Neural progenitor cell (in vitro differentiated cells): ENCODE results near the gene SON. TPM values are rescaled to one million over a fixed set of nuclear protein-coding genes. Genes with fewer than 3 reads are reported as not detected.

ENCODE experiments used
- DNase-seq: peaks from one replicate; pipeline ENCODE4 v3.0.0-alpha.2; 2016; ENCODE audit warnings: low spot score
- H2AFZ ChIP-seq: fragments of 200-600 bp; sonication (generic); replicated peaks from 2 replicates; pipeline ENCODE4 v1.6.1; 2016; ENCODE audit warnings: antibody characterized with exemption
- H3F3A ChIP-seq: fragments of 200-600 bp; sonication (generic); 2 replicates; pipeline ENCODE4 v1.6.1; 2016; ENCODE audit warnings: antibody characterized with exemption, low read depth
- H3K27ac ChIP-seq: fragments of 200-600 bp; sonication (generic); 2 replicates; pipeline ENCODE4 v1.5.1; 2016; ENCODE audit warnings: mild to moderate bottlenecking
- H3K27me3 ChIP-seq: fragments of 200-600 bp; sonication (generic); 2 replicates; pipeline ENCODE4 v1.6.1; 2016; ENCODE audit warnings: mild to moderate bottlenecking, moderate library complexity
- H3K36me3 ChIP-seq: fragments of 200-600 bp; sonication (generic); 2 replicates; pipeline ENCODE4 v1.5.1; 2016
- H3K4me1 ChIP-seq: fragments of 200-600 bp; sonication (generic); 2 replicates; pipeline ENCODE4 v1.6.1; 2016; ENCODE audit warnings: mixed run types
- H3K4me2 ChIP-seq: fragments of 200-600 bp; sonication (generic); 2 replicates; pipeline ENCODE4 v1.6.1; 2016
- H3K4me3 ChIP-seq: fragments of 200-600 bp; sonication (generic); 2 replicates; pipeline ENCODE4 v1.5.1; 2016
- H3K79me2 ChIP-seq: fragments of 200-600 bp; sonication (generic); 2 replicates; pipeline ENCODE4 v1.6.1; 2016; ENCODE audit warnings: low read depth
- H3K9ac ChIP-seq: fragments of 200-600 bp; sonication (generic); 2 replicates; pipeline ENCODE4 v1.6.1; 2016
- H3K9me3 ChIP-seq: fragments of 200-600 bp; sonication (generic); 2 replicates; pipeline ENCODE4 v1.5.1; 2016; ENCODE audit warnings: low read depth
- H4K20me1 ChIP-seq: fragments of 200-600 bp; sonication (generic); 2 replicates; pipeline ENCODE4 v1.6.1; 2016; ENCODE audit warnings: low read depth
- H3K27ac Mint-ChIP-seq: 3 replicates; pipeline ENCODE4 v1.8.0; 2021; ENCODE audit warnings: mixed read lengths
- H3K27me3 Mint-ChIP-seq: 2 replicates; pipeline ENCODE4 v1.8.0; 2022; ENCODE audit warnings: low read depth, mild to moderate bottlenecking, inconsistent platforms, moderate library complexity, mixed read lengths; ENCODE audit not compliant: insufficient read depth
- H3K36me3 Mint-ChIP-seq: 3 replicates; pipeline ENCODE4 v1.8.0; 2021; ENCODE audit warnings: mixed read lengths
- H3K4me1 Mint-ChIP-seq: 3 replicates; pipeline ENCODE4 v1.8.0; 2021; ENCODE audit warnings: mixed read lengths
- H3K4me3 Mint-ChIP-seq: 3 replicates; pipeline ENCODE4 v1.8.0; 2021; ENCODE audit warnings: mild to moderate bottlenecking, moderate library complexity, mixed read lengths
- H3K9me3 Mint-ChIP-seq: 3 replicates; pipeline ENCODE4 v1.8.0; 2020; ENCODE audit warnings: mixed read lengths
- EZH2 ChIP-seq: fragments of 200-600 bp; sonication (generic); IDR thresholded peaks from 2 replicates; pipeline ENCODE4 v1.6.1; 2017; ENCODE audit warnings: antibody characterized with exemption, mild to moderate bottlenecking, moderate library complexity
- EZH2phosphoT487 ChIP-seq: fragments of 200-600 bp; sonication (generic); IDR thresholded peaks from 2 replicates; pipeline ENCODE4 v1.6.1; 2017; ENCODE audit warnings: antibody characterized with exemption
- total RNA-seq: library from RNA; depleted of rRNA; stranded (reverse); fragments of >200 nt; gene quantifications from 2 replicates; pipeline ENCODE4 v1.2.3, GENCODE V29; 2015; ENCODE audit warnings: low replicate concordance
- TF ChIP-seq, protein P1 (sequence below): fragments of 200-600 bp; sonication (generic); IDR thresholded peaks from 2 replicates; pipeline ENCODE4 v1.5.1; 2017; ENCODE audit warnings: antibody characterized with exemption, mild to moderate bottlenecking

The SON gene
- total RNA-seq, 1 donor from 2014 or later: 200 TPM

- no peak overlapping the region for H3K27ac Mint-ChIP-seq
- H3K36me3 ChIP-seq: peaks cover 19% of the 10 kb centered on the region
- peaks cover 38% of the 10 kb centered on the region for H3K36me3 Mint-ChIP-seq
Observed at GRCh38 chr21:33511639-33512038, 31.2 kb upstream of the SON start.

GRCh38 chr21:33512481-33512880, 30.4 kb upstream of the SON start:
- no peak overlapping the region for H2AFZ ChIP-seq
- no peak overlapping the region for H3K4me3 Mint-ChIP-seq
- H3F3A ChIP-seq: peaks cover 4% of the 10 kb centered on the region
- DNase-seq: no peak
- H3K4me2 ChIP-seq: no peak overlapping the region
- H3K4me1 ChIP-seq: no peaks in the 10 kb centered on the region
- no peak overlapping the region for H3K27ac Mint-ChIP-seq
- H3K27ac ChIP-seq: no peak overlapping the region
- H3K9me3 ChIP-seq: no peaks in the 10 kb centered on the region
- no peaks in the 10 kb centered on the region for H3K9me3 Mint-ChIP-seq
- H3K79me2 ChIP-seq: no peaks in the 10 kb centered on the region
- peaks cover 16% of the 10 kb centered on the region for H3K36me3 ChIP-seq
- no peaks in the 10 kb centered on the region for H3K27me3 Mint-ChIP-seq
- no peak overlapping the region for H3K9ac ChIP-seq
- H3K4me1 Mint-ChIP-seq: no peaks in the 10 kb centered on the region
- H3K27me3 ChIP-seq: no peaks in the 10 kb centered on the region
- TF ChIP-seq, protein P1, sequence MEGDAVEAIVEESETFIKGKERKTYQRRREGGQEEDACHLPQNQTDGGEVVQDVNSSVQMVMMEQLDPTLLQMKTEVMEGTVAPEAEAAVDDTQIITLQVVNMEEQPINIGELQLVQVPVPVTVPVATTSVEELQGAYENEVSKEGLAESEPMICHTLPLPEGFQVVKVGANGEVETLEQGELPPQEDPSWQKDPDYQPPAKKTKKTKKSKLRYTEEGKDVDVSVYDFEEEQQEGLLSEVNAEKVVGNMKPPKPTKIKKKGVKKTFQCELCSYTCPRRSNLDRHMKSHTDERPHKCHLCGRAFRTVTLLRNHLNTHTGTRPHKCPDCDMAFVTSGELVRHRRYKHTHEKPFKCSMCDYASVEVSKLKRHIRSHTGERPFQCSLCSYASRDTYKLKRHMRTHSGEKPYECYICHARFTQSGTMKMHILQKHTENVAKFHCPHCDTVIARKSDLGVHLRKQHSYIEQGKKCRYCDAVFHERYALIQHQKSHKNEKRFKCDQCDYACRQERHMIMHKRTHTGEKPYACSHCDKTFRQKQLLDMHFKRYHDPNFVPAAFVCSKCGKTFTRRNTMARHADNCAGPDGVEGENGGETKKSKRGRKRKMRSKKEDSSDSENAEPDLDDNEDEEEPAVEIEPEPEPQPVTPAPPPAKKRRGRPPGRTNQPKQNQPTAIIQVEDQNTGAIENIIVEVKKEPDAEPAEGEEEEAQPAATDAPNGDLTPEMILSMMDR: no peak
- no peak for TF ChIP-seq EZH2phosphoT487
- no peak for TF ChIP-seq EZH2
- no peak overlapping the region for H3K4me3 ChIP-seq
- peaks cover 39% of the 10 kb centered on the region for H3K36me3 Mint-ChIP-seq
- H4K20me1 ChIP-seq: no peaks in the 10 kb centered on the region

More at GRCh38 chr21:33511639-33512038, 31.2 kb upstream of the SON start:
- Histone ChIP-seq H3K4me1 (no peaks in the 10 kb centered on the region), H3K27me3 (no peaks in the 10 kb centered on the region), H3K4me2 (no peak overlapping the region), H4K20me1 (no peaks in the 10 kb centered on the region), H3K9ac (no peak overlapping the region), H2AFZ (no peak overlapping the region), H3K4me3 (no peak overlapping the region), H3K9me3 (no peaks in the 10 kb centered on the region), H3K79me2 (no peaks in the 10 kb centered on the region), H3K27ac (no peak overlapping the region), H3F3A (peaks cover 4% of the 10 kb centered on the region)
- no peak for DNase-seq
- H3K27me3 Mint-ChIP-seq: no peaks in the 10 kb centered on the region
- H3K4me3 Mint-ChIP-seq: no peak overlapping the region
- H3K9me3 Mint-ChIP-seq: no peaks in the 10 kb centered on the region
- TF ChIP-seq EZH2phosphoT487: no peak
- no peak for TF ChIP-seq EZH2
- TF ChIP-seq, protein P1: no peak
- no peaks in the 10 kb centered on the region for H3K4me1 Mint-ChIP-seq

GRCh38 chr21:33514229-33514628, 28.6 kb upstream of the SON start:
- no peaks in the 10 kb centered on the region for H3K27me3 ChIP-seq
- Mint-ChIP-seq H3K4me3 (no peak overlapping the region), H3K4me1 (no peaks in the 10 kb centered on the region), H3K27me3 (no peaks in the 10 kb centered on the region), H3K27ac (no peak overlapping the region), H3K36me3 (peaks cover 43% of the 10 kb centered on the region), H3K9me3 (no peaks in the 10 kb centered on the region)
- H3K27ac ChIP-seq: no peak overlapping the region
- H4K20me1 ChIP-seq: no peaks in the 10 kb centered on the region
- no peak overlapping the region for H2AFZ ChIP-seq
- H3K4me3 ChIP-seq: no peak overlapping the region
- no peak overlapping the region for H3K9ac ChIP-seq
- no peak for TF ChIP-seq EZH2phosphoT487
- no peak for TF ChIP-seq EZH2
- TF ChIP-seq, protein P1: no peak
- no peaks in the 10 kb centered on the region for H3K4me1 ChIP-seq
- peaks cover 10% of the 10 kb centered on the region for H3K36me3 ChIP-seq
- H3K79me2 ChIP-seq: no peaks in the 10 kb centered on the region
- no peaks in the 10 kb centered on the region for H3K9me3 ChIP-seq
- H3F3A ChIP-seq: peaks cover 4% of the 10 kb centered on the region
- DNase-seq: no peak
- H3K4me2 ChIP-seq: no peak overlapping the region
